ENCODE measurements around the gene LDLRAP1.

DNA sequence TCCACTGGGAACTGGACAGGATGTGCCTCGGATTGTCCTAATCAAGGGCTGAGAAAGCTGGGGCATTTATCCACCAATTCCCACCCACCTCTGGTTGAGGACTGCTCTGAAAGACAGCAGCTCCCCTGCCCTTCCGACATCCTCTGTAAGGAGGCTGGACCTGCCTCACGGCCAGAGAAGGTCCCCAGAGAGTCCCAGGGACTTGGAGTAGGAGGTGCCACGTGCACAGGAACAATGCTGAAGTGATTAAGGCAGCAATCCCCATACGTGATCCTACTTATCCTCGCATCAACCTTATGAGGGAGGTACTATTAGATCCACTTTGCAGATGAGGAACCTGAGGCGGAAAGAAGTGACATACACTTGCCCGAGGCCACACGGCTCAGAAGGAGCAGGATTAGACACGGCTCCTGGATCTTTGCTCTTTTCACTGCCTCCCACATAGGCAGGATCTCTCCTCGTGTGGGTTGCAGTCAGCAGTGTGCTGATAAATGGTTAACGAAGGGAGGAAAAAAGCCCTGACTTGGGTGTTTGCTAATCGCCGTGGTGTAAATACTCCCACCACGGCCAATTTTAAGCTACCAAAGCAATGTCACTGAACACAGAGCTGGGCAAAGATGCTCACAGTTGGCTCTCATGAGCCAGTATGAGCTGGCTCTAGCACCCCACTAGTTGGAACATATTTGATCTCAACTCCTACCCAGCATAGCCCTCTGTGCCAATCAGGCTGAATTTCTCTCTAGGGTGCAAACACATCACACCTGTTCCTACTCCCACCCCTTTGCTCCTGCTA, 18.6 kb upstream of the LDLRAP1 start:
- no peak for TF ChIP-seq SUZ12 (IDR thresholded peaks at IDR 0.05; ENCODE audit: extremely low read depth, insufficient read depth, insufficient read length)
- no peak for TF ChIP-seq YY1 (IDR thresholded peaks at IDR 0.05; ENCODE audit: insufficient read depth, insufficient read length)

All from NT2/D1 (cell line).